CD1c-positive myeloid dendritic cell (primary cell): ENCODE results near the gene COPS4.
"Not testable (repeated sequence)": the region's sequence is repeated elsewhere in the genome, so short reads cannot be mapped to it uniquely, and the experiment has no call there.

Experiments used
- DNase-seq: peaks from one replicate; pipeline ENCODE4 v3.0.0-alpha.2; 2016; ENCODE audit errors: extremely low spot score

Gene COPS4

DNA sequence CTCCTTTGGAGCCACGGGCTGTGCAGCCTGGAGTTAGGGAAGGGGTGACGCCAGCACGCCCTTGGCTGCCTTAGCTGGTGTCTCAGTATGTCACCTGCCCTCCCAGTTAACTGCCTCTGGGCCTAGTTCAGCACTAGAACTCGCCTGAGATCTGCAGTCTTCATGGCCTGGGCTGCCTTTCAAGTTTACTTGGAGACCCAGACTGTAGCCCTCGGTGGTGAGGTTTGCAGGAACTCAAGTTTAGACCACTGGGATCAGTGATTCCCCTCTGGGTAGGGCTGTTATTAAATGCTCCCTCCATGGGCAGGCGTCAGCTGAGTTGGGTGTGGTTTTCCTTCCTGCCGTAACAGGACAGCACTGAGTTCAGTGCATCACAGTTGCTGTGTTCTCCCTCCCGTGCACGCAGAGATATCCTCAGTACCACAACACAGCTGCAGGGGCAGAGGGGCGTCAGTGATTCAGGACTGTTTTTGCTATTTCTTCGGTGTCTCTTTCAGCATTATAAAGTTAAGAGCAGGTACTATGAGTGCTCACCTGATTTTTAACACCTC is 49.0 kb downstream of the COPS4 start:
- peak; percentile 68 for DNase-seq

DNA sequence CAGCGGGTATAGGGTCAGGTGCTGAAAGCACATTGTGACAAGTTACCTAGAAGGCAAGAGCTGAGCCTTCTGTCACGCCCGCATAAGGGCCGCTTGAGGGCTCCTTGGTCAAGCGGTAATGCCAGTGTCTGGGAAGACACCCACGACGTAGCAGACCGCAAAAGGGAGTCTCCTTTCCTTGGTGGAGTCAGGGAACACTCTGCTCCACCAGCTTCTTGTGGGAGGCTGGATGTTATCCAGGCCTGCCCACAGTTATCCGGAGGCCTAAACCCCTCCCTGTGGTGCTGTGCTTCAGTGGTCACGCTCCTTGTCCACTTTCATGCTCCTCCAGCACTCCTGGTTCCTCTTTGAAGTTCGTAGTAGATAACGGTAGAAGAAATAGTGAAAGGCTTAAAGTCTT is 50.0 kb downstream of the COPS4 start:
- peak; percentile 70 for DNase-seq

- DNase-seq, result peak; percentile 68
These were observed 54.6 kb downstream of the COPS4 start for GRCh38 chr4:83089410-83090157.

GRCh38 chr4:83093060-83093640 is 58.2 kb downstream of the COPS4 start:
- no peak for DNase-seq

DNA sequence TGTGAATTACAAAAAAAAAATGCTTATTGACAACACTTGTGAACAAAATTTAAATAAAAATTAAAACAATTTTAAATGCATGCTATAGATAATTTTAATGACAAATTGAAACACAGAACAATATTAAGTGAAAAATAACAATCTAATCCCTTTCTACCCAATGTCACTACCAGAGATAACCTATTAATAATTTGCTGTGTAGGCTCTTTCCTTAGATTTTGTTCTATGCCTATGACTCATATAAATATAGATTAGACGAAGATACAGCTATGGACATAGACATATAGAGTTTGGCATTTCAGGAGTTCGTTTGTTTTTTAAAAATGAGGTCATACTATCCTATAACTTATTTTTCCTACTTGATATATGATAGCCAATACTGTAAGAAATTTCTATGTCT is 61.4 kb downstream of the COPS4 start:
- DNase-seq, result no peak

GRCh38 chr4:83104991-83105390 is 70.0 kb downstream of the COPS4 start:
- DNase-seq, result no peak

- no peak for DNase-seq
These were observed 72.6 kb downstream of the COPS4 start for GRCh38 chr4:83107631-83108030.

- no peak for DNase-seq
These were observed 73.3 kb downstream of the COPS4 start for GRCh38 chr4:83108101-83108861.

- DNase-seq, result peak; percentile 73
These were observed 74.7 kb downstream of the COPS4 start for GRCh38 chr4:83109480-83110222.

DNA sequence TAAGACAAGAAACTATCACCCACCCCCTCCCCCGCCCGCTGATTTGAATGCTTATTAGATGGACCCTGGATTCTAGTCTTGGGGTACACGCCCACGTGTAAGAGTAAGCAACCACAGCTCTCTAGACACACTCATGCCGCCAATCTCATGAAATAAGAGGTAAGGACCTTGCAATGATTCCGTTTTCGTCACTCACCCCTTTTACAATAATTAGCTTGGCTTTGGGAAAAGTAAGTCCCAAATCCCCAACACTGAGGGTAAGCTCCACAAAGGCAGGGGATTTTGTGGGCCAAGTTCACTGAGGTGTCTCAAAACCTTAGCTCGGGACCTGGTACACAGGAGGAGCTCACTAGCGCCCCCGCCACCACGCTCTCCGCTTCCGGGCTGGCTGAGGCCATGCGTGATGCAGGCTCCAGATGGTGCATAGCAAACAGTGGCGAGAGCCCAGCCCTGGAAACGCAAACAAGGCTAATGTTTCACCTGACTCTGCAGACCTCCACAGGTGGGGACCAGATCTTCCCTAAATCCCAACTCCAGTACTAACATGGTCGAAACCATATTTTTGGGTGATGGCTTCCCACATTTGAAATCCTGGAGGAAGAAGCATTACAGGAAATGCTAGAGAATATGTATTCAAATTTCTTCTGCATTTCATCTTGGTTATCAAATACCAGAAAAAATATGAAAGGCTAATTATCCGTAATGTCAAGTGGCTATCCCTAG is 75.4 kb downstream of the COPS4 start:
- DNase-seq, result peak; percentile 90

- no peak for DNase-seq
These were observed 76.2 kb downstream of the COPS4 start for GRCh38 chr4:83110970-83111750.

DNA sequence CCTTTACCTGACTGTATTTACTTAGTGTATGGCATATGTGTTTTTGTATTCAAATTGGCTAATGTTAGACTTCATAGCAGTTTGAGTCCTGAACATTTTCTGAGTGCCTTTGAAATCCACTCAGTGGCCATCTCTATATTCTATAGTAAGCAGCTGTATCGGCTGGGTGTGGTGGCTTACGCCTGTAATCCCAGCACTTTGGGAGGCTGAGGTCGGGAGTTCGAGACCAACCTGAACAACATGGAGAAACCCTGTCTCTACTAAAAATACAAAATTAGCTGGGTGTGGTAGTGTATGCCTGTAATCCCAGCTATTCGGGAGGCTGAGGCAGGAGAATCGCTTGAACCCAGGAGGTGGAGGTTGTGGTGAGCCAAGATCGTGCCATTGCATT is 76.8 kb downstream of the COPS4 start:
- DNase-seq, result not testable (repeated sequence)

DNA sequence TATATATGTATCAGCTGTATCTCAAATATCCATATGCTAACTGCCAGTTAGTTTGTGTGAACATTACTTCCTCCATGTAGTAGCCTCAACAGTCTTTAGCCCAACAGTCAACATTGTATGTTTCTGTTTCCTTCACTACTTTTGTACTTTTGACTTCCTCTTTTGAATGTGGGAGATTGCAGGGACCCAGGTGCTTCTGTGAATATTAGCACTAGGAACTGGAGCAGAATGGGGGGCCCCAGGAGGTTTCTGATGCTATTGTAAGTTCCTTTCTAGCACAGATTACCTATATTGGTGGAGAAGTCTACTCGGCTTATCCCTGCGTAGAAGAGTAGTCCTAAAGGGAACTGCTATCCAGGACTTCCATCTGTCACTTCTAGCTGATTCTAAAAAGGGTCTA is 77.2 kb downstream of the COPS4 start:
- peak; percentile 65 for DNase-seq

DNA sequence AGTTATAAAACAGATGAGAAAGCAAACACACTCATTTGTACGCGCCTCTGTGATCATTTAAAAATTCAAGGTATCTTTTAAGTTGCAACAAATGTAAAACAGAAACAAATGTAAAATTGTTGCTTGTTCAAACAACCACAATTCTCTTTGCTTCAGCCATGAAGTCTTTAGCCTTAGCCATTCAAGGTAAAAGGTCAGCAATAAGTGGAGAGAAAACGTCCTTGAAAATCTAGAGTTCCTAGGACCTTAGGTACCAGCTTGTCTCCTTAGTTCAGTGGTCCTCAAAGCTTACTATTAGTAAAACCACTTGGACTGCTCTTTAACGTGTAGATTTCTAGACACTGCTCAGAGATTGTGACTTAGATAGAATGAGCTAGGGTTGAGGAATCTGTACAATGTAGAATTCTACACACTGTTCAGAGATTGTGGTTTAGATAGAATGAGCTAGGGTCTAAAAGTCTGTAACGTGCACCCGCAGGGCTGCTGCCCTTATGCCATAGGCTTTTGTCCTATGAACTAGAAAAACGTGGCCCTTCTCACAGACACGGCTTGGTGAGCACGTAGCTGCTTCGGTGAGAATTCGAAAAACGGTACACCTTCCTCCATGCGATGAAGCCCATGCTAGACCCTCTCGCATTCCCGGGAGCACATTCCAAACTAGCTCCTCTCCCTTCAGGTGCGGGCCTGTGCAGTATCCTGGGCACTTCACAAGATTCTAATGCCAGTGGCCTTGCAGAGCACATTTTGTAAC is 77.9 kb downstream of the COPS4 start:
- DNase-seq, result no peak

- DNase-seq, result no peak
These were observed 78.4 kb downstream of the COPS4 start for GRCh38 chr4:83113429-83113786.

- peak; percentile 51 for DNase-seq
These were observed 79.6 kb downstream of the COPS4 start, which contains the start of gene PLAC8 for GRCh38 chr4:83114576-83114975. Gene PLAC8, minus strand, starts transcription at chr4:83114729. Its CDS starts 6,808 bp downstream, at chr4:83107921.

DNA sequence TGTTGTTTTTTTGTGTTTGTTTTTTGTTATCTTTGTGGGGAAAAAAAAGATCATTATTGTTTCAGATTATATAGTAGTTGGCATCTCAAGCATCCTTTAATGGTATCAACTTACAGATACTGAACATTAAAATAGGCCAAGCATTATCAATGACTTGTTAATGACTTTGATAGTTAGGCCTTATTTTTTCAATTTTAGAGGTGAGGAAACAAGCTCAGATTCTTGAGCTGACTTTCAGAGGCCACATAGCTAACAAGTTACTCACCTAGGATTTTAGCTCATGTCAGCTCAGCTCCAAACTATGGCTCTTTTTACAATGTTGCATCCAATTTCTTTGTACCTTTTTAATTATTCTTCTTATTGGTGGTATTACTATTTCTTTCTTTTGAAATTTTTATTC is 80.0 kb downstream of the COPS4 start:
- no peak for DNase-seq

DNA sequence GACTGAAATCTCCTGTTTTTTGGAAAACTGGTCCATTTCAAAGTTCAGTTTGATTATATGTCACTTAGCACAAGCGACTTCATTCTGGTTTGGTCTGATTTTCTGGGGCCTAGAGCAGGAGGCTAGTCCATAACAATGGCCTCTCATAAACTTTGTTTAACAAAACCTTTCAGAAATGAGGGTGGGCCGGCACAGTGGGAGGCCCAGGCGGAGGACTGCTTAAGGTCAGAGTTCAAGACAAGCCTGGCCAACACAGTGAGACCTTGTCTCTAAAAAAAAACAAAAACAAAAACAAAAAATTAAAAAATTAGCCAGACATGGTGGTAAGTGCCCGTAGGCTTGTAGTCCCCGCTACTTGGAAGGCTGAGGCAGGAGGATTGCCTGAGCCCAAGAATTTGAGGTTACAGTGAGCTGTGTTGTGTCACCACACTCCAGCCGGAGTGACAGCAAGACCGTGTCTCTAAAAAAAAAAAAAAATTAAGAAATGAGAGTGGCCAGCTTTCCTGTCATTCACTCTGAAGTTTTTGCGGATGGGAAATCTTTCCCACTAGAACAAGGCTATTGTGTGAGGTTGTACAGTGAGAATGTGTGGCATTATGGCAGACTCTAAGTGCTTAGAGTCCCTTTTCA is 80.8 kb downstream of the COPS4 start:
- DNase-seq, result no peak

DNA sequence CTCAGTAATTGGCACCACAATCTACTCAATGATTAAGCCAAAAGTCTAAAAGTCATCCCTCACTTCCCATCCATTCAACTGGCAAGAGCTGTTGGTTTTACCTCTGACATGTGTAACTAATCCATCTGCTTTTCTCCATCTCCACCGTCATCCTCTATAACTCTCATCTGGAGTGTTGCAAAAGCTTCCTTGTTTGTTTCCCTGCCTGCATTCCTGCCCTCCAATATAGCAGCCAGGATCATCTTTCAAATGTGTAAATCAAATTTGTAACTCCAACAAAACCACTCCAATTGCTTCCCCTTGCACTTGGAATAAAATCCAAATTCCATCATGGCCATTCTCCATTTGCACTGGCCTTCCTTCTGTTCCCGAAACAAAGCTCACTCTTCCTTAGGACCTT is 83.9 kb downstream of the COPS4 start:
- DNase-seq, result no peak
